ENCODE results near the gene UQCRQ. TPM values are rescaled to one million over a fixed set of nuclear protein-coding genes. Genes with fewer than 3 reads are reported as not detected.

Gene UQCRQ
- total RNA-seq, 2 donors from 2014 or later = 107 to 112 TPM

- peak overlapping the region; percentile 98 for H3K4me3 Mint-ChIP-seq
- H3K9me3 ChIP-seq (ENCODE audit: control insufficient read depth, low read length, poor library complexity, severe bottlenecking) = no peaks in the 10 kb centered on the region
- ATAC-seq = no peak
- DNase-seq = no peak
- peak overlapping the region; percentile 98 for H3K27ac Mint-ChIP-seq
- H3K4me1 Mint-ChIP-seq = peaks cover 14% of the 10 kb centered on the region
- peaks cover 4% of the 10 kb centered on the region for H3K36me3 Mint-ChIP-seq (ENCODE audit: low read depth)
- H3K27me3 Mint-ChIP-seq = peaks cover 7% of the 10 kb centered on the region
These were observed 637 bp upstream of the UQCRQ start for GRCh38 chr5:132865668-132866341.

- H3K27ac Mint-ChIP-seq = peak overlapping the region; percentile 98
- ATAC-seq (no peak), DNase-seq (no peak)
- peaks cover 4% of the 10 kb centered on the region for H3K36me3 Mint-ChIP-seq (ENCODE audit: low read depth)
- peaks cover 16% of the 10 kb centered on the region for H3K4me1 Mint-ChIP-seq
- H3K9me3 ChIP-seq (ENCODE audit: control insufficient read depth, low read length, poor library complexity, severe bottlenecking) = no peaks in the 10 kb centered on the region
- peaks cover 2% of the 10 kb centered on the region for H3K27me3 Mint-ChIP-seq
- peak overlapping the region; percentile 98 for H3K4me3 Mint-ChIP-seq
These were observed 607 bp downstream of the UQCRQ start for GRCh38 chr5:132867046-132867451.

- Mint-ChIP-seq H3K27me3 (no peaks in the 10 kb centered on the region), H3K4me1 (peaks cover 18% of the 10 kb centered on the region), H3K36me3 (ENCODE audit: low read depth) (peaks cover 4% of the 10 kb centered on the region), H3K27ac (no peak overlapping the region), H3K4me3 (no peak overlapping the region)
- ATAC-seq (no peak), DNase-seq (no peak)
- H3K9me3 ChIP-seq (ENCODE audit: control insufficient read depth, low read length, poor library complexity, severe bottlenecking) = no peaks in the 10 kb centered on the region
These were observed 2.3 kb downstream of the UQCRQ start for GRCh38 chr5:132868754-132869153.

- H3K27ac Mint-ChIP-seq = peak overlapping the region; percentile 68
- no peaks in the 10 kb centered on the region for H3K27me3 Mint-ChIP-seq
- no peak for DNase-seq
- no peaks in the 10 kb centered on the region for H3K9me3 ChIP-seq (ENCODE audit: control insufficient read depth, low read length, poor library complexity, severe bottlenecking)
- ATAC-seq = no peak
- H3K4me1 Mint-ChIP-seq = peaks cover 18% of the 10 kb centered on the region
- no peak overlapping the region for H3K4me3 Mint-ChIP-seq
- H3K36me3 Mint-ChIP-seq (ENCODE audit: low read depth) = peaks cover 4% of the 10 kb centered on the region
These were observed 4.4 kb downstream of the UQCRQ start for GRCh38 chr5:132870801-132871200.

GRCh38 chr5:132871459-132872284, 5.2 kb downstream of the UQCRQ start:
- H3K36me3 Mint-ChIP-seq (ENCODE audit: low read depth) = no peaks in the 10 kb centered on the region
- DNase-seq = no peak
- H3K4me3 Mint-ChIP-seq = no peak overlapping the region
- peaks cover 14% of the 10 kb centered on the region for H3K4me1 Mint-ChIP-seq
- H3K27ac Mint-ChIP-seq = peak overlapping the region; percentile 61
- no peak for ATAC-seq
- H3K27me3 Mint-ChIP-seq = no peaks in the 10 kb centered on the region
- H3K9me3 ChIP-seq (ENCODE audit: control insufficient read depth, low read length, poor library complexity, severe bottlenecking) = no peaks in the 10 kb centered on the region

GRCh38 chr5:132872788-132873118, 6.3 kb downstream of the UQCRQ start:
- Mint-ChIP-seq H3K27ac (peak overlapping the region; percentile 61), H3K4me1 (peaks cover 4% of the 10 kb centered on the region), H3K4me3 (no peak overlapping the region), H3K27me3 (no peaks in the 10 kb centered on the region), H3K36me3 (ENCODE audit: low read depth) (no peaks in the 10 kb centered on the region)
- H3K9me3 ChIP-seq (ENCODE audit: control insufficient read depth, low read length, poor library complexity, severe bottlenecking) = no peaks in the 10 kb centered on the region
- ATAC-seq = no peak
- no peak for DNase-seq

GRCh38 chr5:132873119-132873929, 6.9 kb downstream of the UQCRQ start, which contains the start of gene LEAP2:
TSS of gene LEAP2 (plus strand) at chr5:132873668. CDS start at chr5:132873695, 27 bp downstream.
- H3K9me3 ChIP-seq (ENCODE audit: control insufficient read depth, low read length, poor library complexity, severe bottlenecking) = no peaks in the 10 kb centered on the region
- no peaks in the 10 kb centered on the region for H3K36me3 Mint-ChIP-seq (ENCODE audit: low read depth)
- H3K4me1 Mint-ChIP-seq = peaks cover 4% of the 10 kb centered on the region
- no peak for DNase-seq
- ATAC-seq = no peak
- peak within 1 kb of the TSS; percentile 61 for H3K27ac Mint-ChIP-seq
- no peak within 1 kb of the TSS for H3K4me3 Mint-ChIP-seq
- H3K27me3 Mint-ChIP-seq = no peaks in the 10 kb centered on the region

GRCh38 chr5:132873930-132874271, 7.5 kb downstream of the UQCRQ start:
- Mint-ChIP-seq H3K4me3 (no peak overlapping the region), H3K27ac (peak overlapping the region; percentile 61), H3K27me3 (no peaks in the 10 kb centered on the region), H3K4me1 (peaks cover 4% of the 10 kb centered on the region), H3K36me3 (ENCODE audit: low read depth) (no peaks in the 10 kb centered on the region)
- H3K9me3 ChIP-seq (ENCODE audit: control insufficient read depth, low read length, poor library complexity, severe bottlenecking) = no peaks in the 10 kb centered on the region
- no peak for DNase-seq
- no peak for ATAC-seq

GRCh38 chr5:132876020-132876759, 9.7 kb downstream of the UQCRQ start:
- no peak for ATAC-seq
- Mint-ChIP-seq H3K36me3 (ENCODE audit: low read depth) (no peaks in the 10 kb centered on the region), H3K27me3 (no peaks in the 10 kb centered on the region), H3K27ac (no peak overlapping the region), H3K4me1 (peaks cover 2% of the 10 kb centered on the region), H3K4me3 (no peak overlapping the region)
- DNase-seq = no peak
- H3K9me3 ChIP-seq (ENCODE audit: control insufficient read depth, low read length, poor library complexity, severe bottlenecking) = no peaks in the 10 kb centered on the region

- Mint-ChIP-seq H3K4me3 (no peak overlapping the region), H3K27me3 (no peaks in the 10 kb centered on the region), H3K4me1 (peaks cover 2% of the 10 kb centered on the region), H3K36me3 (ENCODE audit: low read depth) (no peaks in the 10 kb centered on the region), H3K27ac (peak overlapping the region; percentile 34)
- DNase-seq (no peak), ATAC-seq (no peak)
- H3K9me3 ChIP-seq (ENCODE audit: control insufficient read depth, low read length, poor library complexity, severe bottlenecking) = no peaks in the 10 kb centered on the region
These were observed 11.0 kb downstream of the UQCRQ start for GRCh38 chr5:132877466-132877865.

- no peak for DNase-seq
- Mint-ChIP-seq H3K27ac (peak overlapping the region; percentile 34), H3K4me3 (no peak overlapping the region)
These were observed 11.5 kb downstream of the UQCRQ start for GRCh38 chr5:132877938-132878337.

GRCh38 chr5:132883261-132883834, 16.9 kb downstream of the UQCRQ start:
- Mint-ChIP-seq H3K27me3 (no peaks in the 10 kb centered on the region), H3K36me3 (ENCODE audit: low read depth) (peaks cover 5% of the 10 kb centered on the region), H3K4me3 (no peak overlapping the region), H3K4me1 (peaks cover 2% of the 10 kb centered on the region), H3K27ac (no peak overlapping the region)
- ATAC-seq (peak; percentile 72), DNase-seq (no peak)
- H3K9me3 ChIP-seq (ENCODE audit: control insufficient read depth, low read length, poor library complexity, severe bottlenecking) = no peaks in the 10 kb centered on the region

More at GRCh38 chr5:132877938-132878337, 11.5 kb downstream of the UQCRQ start:
- peaks cover 2% of the 10 kb centered on the region for H3K36me3 Mint-ChIP-seq (ENCODE audit: low read depth)
- no peak for ATAC-seq
- no peaks in the 10 kb centered on the region for H3K9me3 ChIP-seq (ENCODE audit: control insufficient read depth, low read length, poor library complexity, severe bottlenecking)
- H3K4me1 Mint-ChIP-seq = peaks cover 2% of the 10 kb centered on the region
- H3K27me3 Mint-ChIP-seq = no peaks in the 10 kb centered on the region
